Mesendoderm (in vitro differentiated cells): Measurements from ENCODE around the gene MAN2A1.

ENCODE experiments used
- DNase-seq: peaks from one replicate; pipeline ENCODE4 v3.0.0; 2013
- H2AK5ac ChIP-seq: 2 replicates; pipeline ENCODE4 v1.6.1; 2013; ENCODE audit warnings: low read length, inconsistent platforms
- H2BK120ac ChIP-seq: 2 replicates; pipeline ENCODE4 v1.6.1; 2013; ENCODE audit warnings: low read depth, mild to moderate bottlenecking, low read length, moderate library complexity, mixed read lengths
- H2BK15ac ChIP-seq: replicated peaks from 2 replicates; pipeline ENCODE4 v1.6.1; 2013; ENCODE audit warnings: low read depth, mild to moderate bottlenecking, moderate library complexity
- H2BK5ac ChIP-seq: 2 replicates; pipeline ENCODE4 v1.6.1; 2013; ENCODE audit warnings: low read length, inconsistent platforms
- H3K18ac ChIP-seq: 2 replicates; pipeline ENCODE4 v1.6.1; 2013; ENCODE audit warnings: mild to moderate bottlenecking, low read length, mixed read lengths
- H3K23ac ChIP-seq: one replicate; pipeline ENCODE4 v1.6.1; 2013; ENCODE audit warnings: low read length
- H3K27ac ChIP-seq: 2 replicates; pipeline ENCODE4 v1.5.1; 2013; ENCODE audit warnings: low read depth, mild to moderate bottlenecking, inconsistent platforms, low read length, moderate library complexity
- H3K27me3 ChIP-seq: 2 replicates; pipeline ENCODE4 v1.6.1; 2013; ENCODE audit warnings: low read length, control low read depth, mild to moderate bottlenecking, inconsistent platforms; ENCODE audit not compliant: insufficient read depth, poor library complexity
- H3K36me3 ChIP-seq: 2 replicates; pipeline ENCODE4 v1.6.1; 2013; ENCODE audit warnings: low read length, inconsistent platforms; ENCODE audit not compliant: control insufficient read depth, insufficient read depth
- H3K4ac ChIP-seq: one replicate; pipeline ENCODE4 v1.6.1; 2013; ENCODE audit warnings: low read depth, mild to moderate bottlenecking, low read length, moderate library complexity
- H3K4me1 ChIP-seq: 2 replicates; pipeline ENCODE4 v1.6.1; 2013; ENCODE audit warnings: low read depth, low read length, inconsistent platforms; ENCODE audit not compliant: control insufficient read depth
- H3K4me2 ChIP-seq: 2 replicates; pipeline ENCODE4 v1.6.1; 2013; ENCODE audit warnings: low read length
- H3K4me3 ChIP-seq: 2 replicates; pipeline ENCODE4 v1.5.1; 2013; ENCODE audit warnings: mild to moderate bottlenecking, low read length
- H3K56ac ChIP-seq: one replicate; pipeline ENCODE4 v1.6.1; 2013; ENCODE audit warnings: low read length
- H3K79me1 ChIP-seq: 2 replicates; pipeline ENCODE4 v1.6.1; 2013; ENCODE audit warnings: low read length, inconsistent platforms
- H3K79me2 ChIP-seq: 2 replicates; pipeline ENCODE4 v1.6.1; 2013; ENCODE audit warnings: mild to moderate bottlenecking, low read length; ENCODE audit not compliant: control insufficient read depth, insufficient read depth
- H3K9ac ChIP-seq: 2 replicates; pipeline ENCODE4 v1.6.1; 2013; ENCODE audit warnings: low read length, inconsistent platforms
- H4K5ac ChIP-seq: one replicate; pipeline ENCODE4 v1.6.1; 2013; ENCODE audit warnings: low read length
- H4K8ac ChIP-seq: one replicate; pipeline ENCODE4 v1.6.1; 2013; ENCODE audit warnings: low read depth, mild to moderate bottlenecking, control low read depth, low read length, moderate library complexity
- WGBS: extraction: QIAGEN DNeasy Blood & Tissue Kit; methylation state at CpG from one replicate; pipeline ENCODE4 v1.1.7; 2013; ENCODE audit warnings: low lambda C conversion rate, missing lambda C conversion rate; ENCODE audit not compliant: insufficient coverage; ENCODE audit errors: extremely low coverage; 5-methylcytosine and 5-hydroxymethylcytosine counted together

The MAN2A1 gene

GRCh38 chr5:109708813-109709212 is 19.1 kb downstream of the MAN2A1 start:
- no peak overlapping the region for H3K23ac ChIP-seq
- H2AK5ac ChIP-seq, result no peak overlapping the region
- H3K18ac ChIP-seq, result no peak overlapping the region
- no peak overlapping the region for H3K27ac ChIP-seq
- peaks cover 6% of the 10 kb centered on the region for H3K4me1 ChIP-seq
- no peak overlapping the region for H3K4ac ChIP-seq
- DNase-seq, result no peak
- H3K56ac ChIP-seq, result no peak overlapping the region
- H2BK5ac ChIP-seq, result no peak overlapping the region
- H4K5ac ChIP-seq, result no peak overlapping the region
- no peaks in the 10 kb centered on the region for H3K27me3 ChIP-seq
- peaks cover 25% of the 10 kb centered on the region for H3K79me1 ChIP-seq
- H3K79me2 ChIP-seq, result peaks cover 79% of the 10 kb centered on the region
- no peaks in the 10 kb centered on the region for H3K36me3 ChIP-seq
- H2BK15ac ChIP-seq, result no peak overlapping the region
- WGBS, result no CpG with 5 or more reads among the region's 2 CpGs
- no peak overlapping the region for H3K4me2 ChIP-seq
- no peak overlapping the region for H3K4me3 ChIP-seq
- no peak overlapping the region for H4K8ac ChIP-seq
- H2BK120ac ChIP-seq, result no peak overlapping the region
- H3K9ac ChIP-seq, result no peak overlapping the region

- H2BK15ac ChIP-seq, result no peak overlapping the region
- no peak overlapping the region for H3K18ac ChIP-seq
- H3K4me2 ChIP-seq, result no peak overlapping the region
- no peak overlapping the region for H3K4ac ChIP-seq
- H3K23ac ChIP-seq, result no peak overlapping the region
- H3K79me1 ChIP-seq, result peaks cover 21% of the 10 kb centered on the region
- H4K5ac ChIP-seq, result no peak overlapping the region
- H3K36me3 ChIP-seq, result no peaks in the 10 kb centered on the region
- H2BK5ac ChIP-seq, result no peak overlapping the region
- no peak overlapping the region for H2AK5ac ChIP-seq
- no CpG with 5 or more reads among the region's 5 CpGs for WGBS
- H3K27me3 ChIP-seq, result no peaks in the 10 kb centered on the region
- no peak for DNase-seq
- H3K27ac ChIP-seq, result no peak overlapping the region
- no peak overlapping the region for H3K9ac ChIP-seq
- peaks cover 2% of the 10 kb centered on the region for H3K4me1 ChIP-seq
- H3K56ac ChIP-seq, result no peak overlapping the region
- no peak overlapping the region for H3K4me3 ChIP-seq
- H3K79me2 ChIP-seq, result peaks cover 75% of the 10 kb centered on the region
- H4K8ac ChIP-seq, result no peak overlapping the region
- no peak overlapping the region for H2BK120ac ChIP-seq
Observed at GRCh38 chr5:109709225-109709624, 19.5 kb downstream of the MAN2A1 start.

GRCh38 chr5:109711673-109712072 is 21.9 kb downstream of the MAN2A1 start:
- no peak overlapping the region for H2AK5ac ChIP-seq
- no peak overlapping the region for H2BK5ac ChIP-seq
- no peak overlapping the region for H2BK120ac ChIP-seq
- peaks cover 16% of the 10 kb centered on the region for H3K79me1 ChIP-seq
- H4K8ac ChIP-seq, result no peak overlapping the region
- peaks cover 58% of the 10 kb centered on the region for H3K79me2 ChIP-seq
- DNase-seq, result no peak
- H3K27me3 ChIP-seq, result no peaks in the 10 kb centered on the region
- H3K4me2 ChIP-seq, result no peak overlapping the region
- H3K4me3 ChIP-seq, result no peak overlapping the region
- no peak overlapping the region for H3K23ac ChIP-seq
- H3K9ac ChIP-seq, result no peak overlapping the region
- no peak overlapping the region for H3K18ac ChIP-seq
- peaks cover 2% of the 10 kb centered on the region for H3K4me1 ChIP-seq
- no peak overlapping the region for H4K5ac ChIP-seq
- H3K56ac ChIP-seq, result no peak overlapping the region
- no peaks in the 10 kb centered on the region for H3K36me3 ChIP-seq
- no peak overlapping the region for H3K27ac ChIP-seq
- H2BK15ac ChIP-seq, result no peak overlapping the region
- H3K4ac ChIP-seq, result no peak overlapping the region

GRCh38 chr5:109713453-109713852 is 23.7 kb downstream of the MAN2A1 start:
- peaks cover 11% of the 10 kb centered on the region for H3K79me1 ChIP-seq
- H2BK5ac ChIP-seq, result no peak overlapping the region
- H3K23ac ChIP-seq, result peak overlapping the region; percentile 52
- no peak overlapping the region for H2BK120ac ChIP-seq
- no peak overlapping the region for H4K5ac ChIP-seq
- peaks cover 42% of the 10 kb centered on the region for H3K79me2 ChIP-seq
- no peaks in the 10 kb centered on the region for H3K27me3 ChIP-seq
- DNase-seq, result no peak
- no peak overlapping the region for H3K9ac ChIP-seq
- no peak overlapping the region for H3K27ac ChIP-seq
- no peak overlapping the region for H3K4me3 ChIP-seq
- H3K4ac ChIP-seq, result no peak overlapping the region
- H3K36me3 ChIP-seq, result no peaks in the 10 kb centered on the region
- H3K18ac ChIP-seq, result no peak overlapping the region
- H2AK5ac ChIP-seq, result no peak overlapping the region
- no CpG with 5 or more reads among the region's 3 CpGs for WGBS
- no peak overlapping the region for H3K4me2 ChIP-seq
- no peak overlapping the region for H2BK15ac ChIP-seq
- H3K56ac ChIP-seq, result no peak overlapping the region
- no peaks in the 10 kb centered on the region for H3K4me1 ChIP-seq
- no peak overlapping the region for H4K8ac ChIP-seq

- no peak for DNase-seq
- H3K23ac ChIP-seq, result no peak overlapping the region
- peaks cover 8% of the 10 kb centered on the region for H3K79me1 ChIP-seq
- H3K9ac ChIP-seq, result no peak overlapping the region
- H4K8ac ChIP-seq, result no peak overlapping the region
- H2BK15ac ChIP-seq, result no peak overlapping the region
- whole genome bisulfite sequencing, result no CpG with 5 or more reads among the region's 3 CpGs
- H3K36me3 ChIP-seq, result no peaks in the 10 kb centered on the region
- no peaks in the 10 kb centered on the region for H3K27me3 ChIP-seq
- H4K5ac ChIP-seq, result no peak overlapping the region
- no peak overlapping the region for H3K56ac ChIP-seq
- H3K79me2 ChIP-seq, result peaks cover 32% of the 10 kb centered on the region
- H2BK120ac ChIP-seq, result no peak overlapping the region
- no peak overlapping the region for H3K4me3 ChIP-seq
- no peak overlapping the region for H2AK5ac ChIP-seq
- H3K4ac ChIP-seq, result no peak overlapping the region
- H3K27ac ChIP-seq, result no peak overlapping the region
- no peaks in the 10 kb centered on the region for H3K4me1 ChIP-seq
- no peak overlapping the region for H3K18ac ChIP-seq
- H2BK5ac ChIP-seq, result no peak overlapping the region
- H3K4me2 ChIP-seq, result no peak overlapping the region
Observed at GRCh38 chr5:109714592-109714991, 24.9 kb downstream of the MAN2A1 start.

GRCh38 chr5:109718216-109718615 is 28.5 kb downstream of the MAN2A1 start:
- WGBS, result no CpG with 5 or more reads among the region's 3 CpGs
- Histone ChIP-seq H3K4me2 (no peak overlapping the region), H3K9ac (no peak overlapping the region), H3K56ac (no peak overlapping the region), H4K8ac (no peak overlapping the region), H3K4me1 (no peaks in the 10 kb centered on the region), H4K5ac (no peak overlapping the region), H3K18ac (no peak overlapping the region), H2AK5ac (no peak overlapping the region), H2BK15ac (no peak overlapping the region), H3K36me3 (no peaks in the 10 kb centered on the region), H3K27me3 (no peaks in the 10 kb centered on the region), H3K23ac (no peak overlapping the region), H3K79me1 (peaks cover 7% of the 10 kb centered on the region), H2BK5ac (no peak overlapping the region), H3K4ac (no peak overlapping the region), H3K79me2 (peaks cover 12% of the 10 kb centered on the region), H3K27ac (no peak overlapping the region), H2BK120ac (no peak overlapping the region), H3K4me3 (no peak overlapping the region)
- DNase-seq, result no peak
